GM06990 (cell line): Measurements from ENCODE around the gene ZNF140.

ENCODE experiments used
- DNase-seq: peaks from one replicate; pipeline ENCODE4 v3.0.0-alpha.2; 2011; ENCODE audit not compliant: insufficient read length; ENCODE audit errors: extremely low read depth
- H3K27me3 ChIP-seq: replicated peaks from 2 replicates; pipeline ENCODE4 v1.6.0; 2011; ENCODE audit warnings: low read length; ENCODE audit not compliant: control insufficient read depth, insufficient read depth
- H3K36me3 ChIP-seq: 2 replicates; pipeline ENCODE4 v1.5.1; 2011; ENCODE audit warnings: low read length; ENCODE audit not compliant: control insufficient read depth, insufficient read depth
- H3K4me3 ChIP-seq: replicated peaks from 2 replicates; pipeline ENCODE4 v1.5.1; 2011; ENCODE audit warnings: low read depth, mild to moderate bottlenecking, control low read depth, low read length
- CTCF ChIP-seq: IDR thresholded peaks from 2 replicates; pipeline ENCODE4 v1.5.1; 2011; ENCODE audit warnings: low read length, control low read depth, mild to moderate bottlenecking, inconsistent platforms; ENCODE audit not compliant: insufficient read depth, poor library complexity, severe bottlenecking

The ZNF140 gene

GRCh38 chr12:133058203-133059113, 22.3 kb upstream of the ZNF140 start:
- no peak for TF ChIP-seq CTCF
- H3K27me3 ChIP-seq, result no peaks in the 10 kb centered on the region
- peaks cover 4% of the 10 kb centered on the region for H3K36me3 ChIP-seq
- H3K4me3 ChIP-seq, result no peak overlapping the region
- no peak for DNase-seq

- Histone ChIP-seq H3K27me3 (no peaks in the 10 kb centered on the region), H3K4me3 (no peak overlapping the region), H3K36me3 (no peaks in the 10 kb centered on the region; the same call in 1 of the 2 replicates)
- no peak for TF ChIP-seq CTCF
- no peak for DNase-seq
These were observed 18.8 kb upstream of the ZNF140 start for GRCh38 chr12:133061954-133062353.

GRCh38 chr12:133063556-133063955, 17.2 kb upstream of the ZNF140 start:
- H3K27me3 ChIP-seq, result no peaks in the 10 kb centered on the region
- TF ChIP-seq CTCF, result no peak
- no peak overlapping the region for H3K4me3 ChIP-seq
- DNase-seq, result no peak
- no peaks in the 10 kb centered on the region for H3K36me3 ChIP-seq

- no peaks in the 10 kb centered on the region for H3K27me3 ChIP-seq
- no peak for TF ChIP-seq CTCF
- no peaks in the 10 kb centered on the region for H3K36me3 ChIP-seq
- DNase-seq, result no peak
- no peak overlapping the region for H3K4me3 ChIP-seq
These were observed 6.9 kb upstream of the ZNF140 start for GRCh38 chr12:133073836-133074235.

- Histone ChIP-seq H3K4me3 (peak overlapping the region; percentile 79), H3K27me3 (no peaks in the 10 kb centered on the region), H3K36me3 (peaks cover 5% of the 10 kb centered on the region; the same call in 1 of the 2 replicates)
- DNase-seq, result peak; percentile 93
- no peak for TF ChIP-seq CTCF
These were observed 726 bp upstream of the ZNF140 start for GRCh38 chr12:133080026-133080367.
